ENCODE data around the gene CTNNA2.

DNA sequence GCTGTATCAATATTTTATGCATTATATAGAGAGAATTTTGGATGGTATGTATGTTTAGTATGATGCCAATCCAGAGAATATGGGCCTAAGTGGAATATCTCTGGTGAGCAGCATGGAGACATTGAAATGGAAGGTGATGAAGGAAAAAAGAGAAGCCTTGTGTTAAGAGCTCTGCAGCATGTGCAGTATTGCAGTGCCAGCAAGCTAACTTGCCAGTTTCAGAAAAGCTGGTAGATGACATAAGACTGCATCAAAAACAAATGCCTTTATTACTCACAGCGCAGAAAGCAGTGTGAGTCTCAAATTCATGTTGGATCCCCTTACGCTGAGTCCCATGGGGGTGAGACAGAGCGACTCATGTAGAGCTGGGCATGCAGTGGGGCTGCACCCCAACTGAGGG, 280.2 kb downstream of the CTNNA2 start:
- TF ChIP-seq, protein P1, sequence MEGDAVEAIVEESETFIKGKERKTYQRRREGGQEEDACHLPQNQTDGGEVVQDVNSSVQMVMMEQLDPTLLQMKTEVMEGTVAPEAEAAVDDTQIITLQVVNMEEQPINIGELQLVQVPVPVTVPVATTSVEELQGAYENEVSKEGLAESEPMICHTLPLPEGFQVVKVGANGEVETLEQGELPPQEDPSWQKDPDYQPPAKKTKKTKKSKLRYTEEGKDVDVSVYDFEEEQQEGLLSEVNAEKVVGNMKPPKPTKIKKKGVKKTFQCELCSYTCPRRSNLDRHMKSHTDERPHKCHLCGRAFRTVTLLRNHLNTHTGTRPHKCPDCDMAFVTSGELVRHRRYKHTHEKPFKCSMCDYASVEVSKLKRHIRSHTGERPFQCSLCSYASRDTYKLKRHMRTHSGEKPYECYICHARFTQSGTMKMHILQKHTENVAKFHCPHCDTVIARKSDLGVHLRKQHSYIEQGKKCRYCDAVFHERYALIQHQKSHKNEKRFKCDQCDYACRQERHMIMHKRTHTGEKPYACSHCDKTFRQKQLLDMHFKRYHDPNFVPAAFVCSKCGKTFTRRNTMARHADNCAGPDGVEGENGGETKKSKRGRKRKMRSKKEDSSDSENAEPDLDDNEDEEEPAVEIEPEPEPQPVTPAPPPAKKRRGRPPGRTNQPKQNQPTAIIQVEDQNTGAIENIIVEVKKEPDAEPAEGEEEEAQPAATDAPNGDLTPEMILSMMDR (conservative IDR thresholded peaks at IDR 0.05 in 1 of 2, IDR thresholded peaks at IDR 0.05 in 1 of 2; ENCODE audit: extremely low read depth in 1 of 2, insufficient read depth in 1 of 2, low read depth in 1 of 2, low read length in 2 of 2) = no peak
- no peak for TF ChIP-seq EZH2 (IDR thresholded peaks at IDR 0.05; ENCODE audit: borderline replicate concordance, low read length)

Measured in mammary epithelial cell (primary cell).